Cerebellar nuclear complex (tissue), 1 donor: Measurements from ENCODE around the gene PRUNE2.
A peak's percentile ranks its signal among the peaks of the same experiment; 100 is the strongest.

ENCODE experiments used
- DNase-seq, 2 experiments: peaks; one replicate each; lab custom pipeline; 2025; lab: John Stamatoyannopoulos, UW

PRUNE2 gene

DNA sequence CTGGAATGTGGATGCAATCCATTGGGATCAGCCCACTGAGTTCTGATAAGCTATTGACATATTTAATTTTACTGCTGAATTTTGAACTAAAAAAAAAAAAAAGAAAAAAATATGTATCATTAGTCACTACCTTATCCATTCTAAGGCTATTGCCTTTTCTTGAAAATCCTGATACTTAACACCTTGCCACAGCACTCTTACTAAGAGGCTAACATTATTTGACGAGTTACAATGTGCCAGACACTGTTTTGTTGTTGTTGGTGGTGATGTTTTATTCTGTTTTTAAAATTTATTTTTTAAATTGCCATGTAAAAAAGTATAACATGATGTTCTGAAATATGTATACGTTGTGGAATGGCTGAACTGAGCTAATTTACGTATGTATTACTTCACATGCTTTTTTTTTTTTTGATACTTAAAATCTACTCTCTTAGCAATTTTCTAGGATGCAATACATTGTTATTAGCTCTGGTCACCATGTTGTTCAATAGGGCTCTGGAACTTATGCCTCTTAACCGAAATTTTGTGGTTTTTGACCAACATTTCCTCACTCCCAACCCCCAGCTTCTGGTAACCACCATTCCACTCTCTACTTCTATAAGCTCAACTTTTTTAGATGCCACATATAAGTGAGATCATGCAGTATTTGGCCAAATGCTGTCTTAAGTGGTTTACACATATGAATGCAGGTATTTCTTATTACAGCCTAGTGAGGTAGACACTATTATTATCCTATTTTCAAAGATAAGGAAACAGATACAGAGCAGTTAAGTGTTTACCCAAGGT lies 276.5 kb downstream of the PRUNE2 start:
- DNase-seq = no peak

GRCh38 chr9:76628155-76628554 lies 277.8 kb downstream of the PRUNE2 start:
- no peak for DNase-seq

DNA sequence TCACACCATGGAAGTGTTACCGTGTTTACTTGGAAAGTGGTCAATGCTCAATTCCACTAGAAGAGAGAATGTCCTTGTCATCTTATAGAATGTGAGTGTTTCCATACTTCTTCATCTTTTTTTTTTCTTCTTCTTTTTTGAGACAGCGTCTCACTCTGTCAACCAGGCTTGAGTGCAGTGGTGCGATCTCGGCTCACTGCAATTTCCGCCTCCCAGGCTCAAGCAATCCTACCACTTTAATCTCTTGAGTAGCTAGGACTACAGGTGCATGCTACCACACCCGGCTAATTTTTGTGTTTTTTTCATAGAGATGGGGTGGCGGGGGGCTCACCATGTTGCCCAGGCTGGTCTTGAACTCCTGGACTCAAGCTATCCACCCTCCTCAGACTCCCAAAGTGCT lies 278.9 kb downstream of the PRUNE2 start:
- no peak for DNase-seq

DNA sequence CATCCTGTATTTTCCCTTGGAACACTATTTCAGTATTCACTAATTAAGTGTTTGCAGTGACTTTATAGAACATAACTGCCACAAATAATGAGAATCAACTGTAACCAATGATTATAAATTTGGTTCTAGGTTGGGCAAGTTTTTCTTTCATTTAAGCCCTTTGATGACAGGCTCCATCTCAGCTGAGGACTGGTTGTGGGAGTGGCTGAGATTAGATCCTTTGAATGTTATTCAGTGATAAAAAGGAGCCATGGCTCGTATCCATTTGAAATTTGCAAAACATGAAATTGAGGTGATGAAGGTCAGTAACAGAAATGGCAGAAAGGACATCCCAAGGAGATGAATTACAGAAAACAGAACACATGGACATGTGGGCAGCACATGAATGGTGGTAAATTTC lies 279.8 kb downstream of the PRUNE2 start:
- DNase-seq = no peak

DNA sequence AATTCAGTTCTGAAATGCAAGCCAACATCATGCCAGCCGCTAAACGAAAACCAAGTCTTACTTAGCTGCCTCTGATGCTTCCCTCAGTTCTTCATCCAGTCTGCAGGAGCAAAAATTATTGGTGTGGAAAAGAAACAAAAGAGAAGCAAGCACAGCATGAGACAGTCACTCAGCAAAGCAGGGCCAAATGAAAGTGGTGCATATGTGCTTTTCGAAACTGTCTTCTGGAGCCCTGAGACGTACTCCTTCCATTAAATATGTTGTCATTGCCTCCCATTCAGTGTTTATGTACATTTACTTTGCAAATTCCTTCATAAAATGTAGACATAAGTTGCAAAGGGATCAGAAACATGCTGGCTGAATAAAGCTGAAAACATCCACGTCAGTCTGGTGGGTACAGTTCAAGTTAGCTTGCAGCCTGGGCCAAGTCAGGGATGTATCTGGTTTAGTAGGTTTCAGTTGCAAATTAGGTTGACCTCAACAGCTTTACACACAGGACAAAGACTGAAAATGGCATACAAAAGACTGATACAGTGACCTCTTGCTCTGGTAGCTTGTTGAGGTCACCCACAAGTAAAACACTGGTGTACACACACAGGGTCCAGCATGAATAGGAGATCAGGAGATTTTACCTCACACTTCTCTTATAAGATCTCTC lies 281.4 kb downstream of the PRUNE2 start:
- peak in 1 of 2 experiments; percentile 21 for DNase-seq

GRCh38 chr9:76620996-76621395 lies 284.9 kb downstream of the PRUNE2 start:
- DNase-seq = peak; percentile 45 to 54

- peak in 1 of 2 experiments; percentile 31 for DNase-seq
Measured at GRCh38 chr9:76620581-76620980, 285.3 kb downstream of the PRUNE2 start.

- no peak for DNase-seq
Measured at GRCh38 chr9:76619640-76620039, 286.3 kb downstream of the PRUNE2 start.

DNA sequence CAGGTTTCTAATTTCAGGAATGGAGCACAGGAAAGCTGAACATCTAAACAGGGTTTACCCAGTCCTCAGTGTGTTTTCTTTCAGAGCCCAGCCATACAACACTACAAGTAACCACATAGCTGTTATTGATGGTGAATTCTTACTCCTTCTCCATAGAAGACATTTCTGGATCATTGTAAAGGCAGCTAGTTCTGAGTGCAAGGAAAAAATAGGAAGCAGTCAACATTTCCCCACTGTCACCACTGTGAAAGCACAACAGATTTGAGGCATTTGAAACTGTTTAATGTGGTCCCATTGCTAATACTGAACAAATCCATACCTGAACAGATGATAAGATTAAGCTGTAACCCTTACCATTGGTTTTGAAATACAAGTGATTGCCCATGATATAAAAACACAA lies 286.7 kb downstream of the PRUNE2 start:
- no peak for DNase-seq

- DNase-seq = no peak
Measured at GRCh38 chr9:76618762-76619161, 287.2 kb downstream of the PRUNE2 start.

DNA sequence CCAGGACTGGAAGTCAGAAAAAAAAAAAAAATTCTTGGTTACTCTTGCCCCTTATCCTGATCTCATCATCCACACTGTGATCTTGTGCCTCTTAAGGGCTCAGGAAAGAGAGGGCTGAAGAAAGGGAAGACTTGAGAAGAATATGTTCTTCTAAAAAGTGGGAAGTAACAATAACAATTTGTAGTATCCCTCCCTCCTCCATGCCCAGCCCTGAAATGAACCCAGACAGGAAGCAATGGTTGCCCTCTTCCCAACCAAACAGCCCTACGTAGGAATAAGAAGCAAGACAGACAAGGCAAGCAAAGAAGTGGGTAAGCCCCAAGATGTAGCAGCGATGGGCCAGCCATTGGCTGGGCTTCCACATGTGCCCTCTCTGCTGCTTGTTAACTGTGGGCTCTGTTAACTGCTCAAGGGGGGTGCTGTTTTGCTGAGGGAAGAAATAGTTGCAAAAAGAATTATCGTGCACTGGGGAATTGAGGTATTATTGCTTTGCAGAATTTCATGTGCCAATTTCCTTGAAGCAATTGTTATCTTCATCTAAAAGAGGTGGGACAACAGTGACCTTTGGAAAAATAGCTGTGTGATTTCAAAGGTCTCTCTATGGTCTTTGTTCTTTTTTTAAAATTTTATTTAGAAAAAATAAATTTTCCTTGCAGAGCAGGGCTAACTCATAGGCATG lies 288.3 kb downstream of the PRUNE2 start:
- DNase-seq = no peak

GRCh38 chr9:76616780-76617179 lies 289.1 kb downstream of the PRUNE2 start:
- no peak for DNase-seq

DNA sequence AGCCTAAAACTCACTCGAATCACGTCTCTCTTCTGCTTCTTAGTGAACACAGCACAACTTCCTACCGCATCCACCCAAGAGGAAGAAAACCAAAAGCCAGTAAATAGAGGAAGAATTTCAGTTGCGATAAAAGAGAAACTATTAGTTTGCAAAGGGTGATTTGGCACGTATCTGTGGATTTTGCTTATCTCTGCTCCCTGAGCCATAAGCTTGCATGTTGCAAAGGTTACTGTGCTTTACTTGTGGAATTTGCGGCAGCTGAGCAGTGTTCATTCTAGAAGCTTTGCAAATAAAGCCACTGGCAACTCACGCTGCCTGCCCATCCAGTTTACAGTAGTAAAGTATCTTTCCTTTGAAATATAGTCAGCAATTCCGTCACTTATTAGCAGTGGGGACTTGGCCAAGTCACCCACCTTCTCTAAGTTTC lies 290.7 kb downstream of the PRUNE2 start:
- DNase-seq = no peak

- no peak for DNase-seq
Measured at GRCh38 chr9:76613974-76614373, 291.9 kb downstream of the PRUNE2 start.

DNA sequence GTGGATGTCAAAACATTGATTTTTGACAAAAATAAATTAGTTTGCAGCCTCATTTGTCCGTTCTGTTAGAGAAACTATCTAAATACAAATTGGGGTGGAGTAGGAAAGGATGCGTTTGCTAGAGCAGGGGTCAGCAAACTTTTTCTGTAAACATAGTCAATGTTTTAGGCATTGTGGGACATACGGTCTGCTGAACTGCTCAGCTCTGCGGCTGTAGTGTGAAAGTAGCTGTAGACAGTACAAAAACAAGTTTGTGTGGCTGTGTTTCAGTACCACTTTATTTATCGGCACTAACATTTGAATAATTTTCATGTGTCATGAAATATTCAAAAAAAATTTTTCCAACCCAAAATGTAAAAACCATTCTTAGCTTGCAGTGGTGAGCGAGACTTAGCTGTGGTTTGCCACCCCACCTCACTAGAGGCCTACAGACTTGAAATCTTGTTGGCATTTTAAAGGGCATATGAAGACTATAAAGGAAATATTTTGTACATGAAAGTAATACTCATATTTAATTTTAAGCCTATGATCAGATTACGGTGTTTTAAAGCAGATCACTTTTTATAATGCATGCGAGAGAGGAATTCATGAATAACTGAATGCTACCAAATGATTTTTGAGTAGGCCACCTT lies 292.6 kb downstream of the PRUNE2 start:
- no peak for DNase-seq

- DNase-seq = no peak
Measured at GRCh38 chr9:76610011-76610352, 295.9 kb downstream of the PRUNE2 start.

GRCh38 chr9:76609285-76610010 lies 296.5 kb downstream of the PRUNE2 start:
- no peak for DNase-seq

DNA sequence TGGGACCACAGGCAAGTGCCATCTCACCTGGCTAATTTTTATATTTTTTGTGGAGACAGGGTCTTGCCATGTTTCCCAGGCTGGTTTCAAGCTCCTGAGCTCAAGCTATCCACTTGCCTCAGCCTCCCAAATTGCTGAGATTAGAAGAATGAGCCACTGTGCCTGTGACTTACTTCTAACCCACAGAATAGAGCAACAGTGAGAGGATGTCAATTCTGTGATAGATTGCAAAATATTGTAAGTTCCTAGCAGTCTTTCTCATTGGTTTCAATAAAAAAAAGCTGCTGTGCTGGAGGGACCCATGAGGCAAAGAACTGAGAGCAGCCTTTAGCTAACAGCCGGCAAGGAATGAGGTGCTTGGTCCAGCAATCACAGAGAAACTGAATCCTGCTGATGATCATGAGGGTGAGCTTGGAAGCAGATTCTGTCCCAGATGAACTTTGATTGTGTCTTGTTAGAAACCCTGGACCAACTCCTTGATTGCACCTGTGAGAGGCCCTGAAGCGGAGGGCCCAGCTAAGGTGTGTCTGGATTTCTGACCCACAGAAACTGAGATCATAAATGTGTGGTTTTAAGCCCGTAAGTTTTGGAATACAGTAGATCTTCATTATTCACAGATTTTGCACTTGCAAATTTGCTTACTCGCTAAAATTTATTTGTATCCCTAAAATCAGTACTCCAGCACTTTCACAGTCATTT lies 297.2 kb downstream of the PRUNE2 start:
- DNase-seq = no peak

- no peak for DNase-seq
Measured at GRCh38 chr9:76607730-76608436, 298.0 kb downstream of the PRUNE2 start.

- no peak for DNase-seq
Measured at GRCh38 chr9:76605321-76605900, 300.5 kb downstream of the PRUNE2 start.
